ENCODE measurements around the gene PGAP2. TPM values are rescaled to one million over a fixed set of nuclear protein-coding genes. Genes with fewer than 3 reads are reported as not detected.

PGAP2 gene
- total RNA-seq, 2 donors from 2014 or later, result 4.4 to 22.5 TPM

- H3K4me3 ChIP-seq, result peak overlapping the region; percentile 96
- TF ChIP-seq CTCF (IDR thresholded peaks at IDR 0.05), result no peak
- DNase-seq (ENCODE audit: low spot score), result peak; percentile 25
- no peak for ATAC-seq (ENCODE audit: insufficient number of reproducible peaks, low FRiP score, low read depth)
- H3K4me1 ChIP-seq (ENCODE audit: control insufficient read depth in 1 of 2, low read depth in 2 of 2), result peaks cover 12 to 35% of the 10 kb centered on the region in 2 donors
- no peaks in the 10 kb centered on the region for H3K36me3 ChIP-seq
- H3K27me3 ChIP-seq (replicated peaks; ENCODE audit: insufficient read depth), result no peaks in the 10 kb centered on the region
- peak overlapping the region; percentile 97 to 98 for H3K27ac ChIP-seq
- no peaks in the 10 kb centered on the region for H3K9me3 ChIP-seq
Measured at GRCh38 chr11:3840004-3840869, 31.9 kb downstream of the PGAP2 start.

- TF ChIP-seq CTCF (IDR thresholded peaks at IDR 0.05), result no peak
- Histone ChIP-seq H3K27me3 (replicated peaks; ENCODE audit: insufficient read depth) (no peaks in the 10 kb centered on the region), H3K9me3 (no peaks in the 10 kb centered on the region), H3K4me1 (ENCODE audit: control insufficient read depth in 1 of 2, low read depth in 2 of 2) (peaks cover 7 to 31% of the 10 kb centered on the region in 2 donors), H3K4me3 (peak within 1 kb of the TSS; percentile 96), H3K27ac (peak within 1 kb of the TSS; percentile 97 to 98), H3K36me3 (no peaks in the 10 kb centered on the region)
- peak; percentile 52 for ATAC-seq (ENCODE audit: insufficient number of reproducible peaks, low FRiP score, low read depth)
- DNase-seq (ENCODE audit: low spot score), result peak; percentile 62
Measured at GRCh38 chr11:3840870-3841425, 32.6 kb downstream of the PGAP2 start, which contains the start of gene RHOG. Gene RHOG, minus strand, starts transcription at chr11:3840959. Its CDS starts 12,821 bp downstream, at chr11:3828138.

GRCh38 chr11:3841426-3842350, 33.3 kb downstream of the PGAP2 start:
- Histone ChIP-seq H3K27me3 (replicated peaks; ENCODE audit: insufficient read depth) (no peaks in the 10 kb centered on the region), H3K4me3 (peak overlapping the region; percentile 96), H3K27ac (peak overlapping the region; percentile 97 to 98), H3K4me1 (ENCODE audit: control insufficient read depth in 1 of 2, low read depth in 2 of 2) (peaks cover 7 to 31% of the 10 kb centered on the region in 2 donors), H3K9me3 (no peaks in the 10 kb centered on the region), H3K36me3 (no peaks in the 10 kb centered on the region)
- DNase-seq (ENCODE audit: low spot score), result peak; percentile 29
- ATAC-seq (ENCODE audit: insufficient number of reproducible peaks, low FRiP score, low read depth), result peak; percentile 76
- peak; percentile 69 for TF ChIP-seq CTCF (IDR thresholded peaks at IDR 0.05)

- Histone ChIP-seq H3K27me3 (replicated peaks; ENCODE audit: insufficient read depth) (no peaks in the 10 kb centered on the region), H3K36me3 (no peaks in the 10 kb centered on the region), H3K27ac (no peak overlapping the region), H3K4me1 (ENCODE audit: control insufficient read depth in 1 of 2, low read depth in 2 of 2) (peaks cover 0 to 17% of the 10 kb centered on the region in 2 donors), H3K9me3 (no peaks in the 10 kb centered on the region), H3K4me3 (no peak overlapping the region)
- no peak for TF ChIP-seq CTCF (IDR thresholded peaks at IDR 0.05)
- DNase-seq (ENCODE audit: low spot score) (no peak), ATAC-seq (ENCODE audit: insufficient number of reproducible peaks, low FRiP score, low read depth) (no peak)
Measured at GRCh38 chr11:3843326-3843725, 35.0 kb downstream of the PGAP2 start.
